Testis (tissue), 2 donors: ENCODE data around the gene WNK4.

Experiments
- CTCF ChIP-seq, 3 experiments: fragments of 450-650 bp in 2 of 3; fragments of 200-600 bp in 1 of 3; sonication (generic) in 1 of 3; IDR thresholded peaks; one replicate each; pipeline ENCODE4 v1.5.1; 2016 to 2019; ENCODE audit warnings: antibody characterized with exemption in 3 of 3, mild to moderate bottlenecking in 2 of 3, moderate library complexity in 1 of 3
- POLR2A ChIP-seq: fragments of 450-650 bp; IDR thresholded peaks from one replicate; pipeline ENCODE4 v1.6.1; 2017; ENCODE audit warnings: antibody characterized with exemption, mild to moderate bottlenecking, moderate library complexity

- TF ChIP-seq CTCF (IDR thresholded peaks at IDR 0.05) (no peak), POLR2A (no peak)
Measured at GRCh38 chr17:42797067-42798007, 16.9 kb downstream of the WNK4 start.
